HepG2 (cell line): ENCODE results near the gene PHACTR3. TPM values are rescaled to one million over a fixed set of nuclear protein-coding genes. Genes with fewer than 3 reads are reported as not detected.

Experiments used
- ATAC-seq: fragments of 200-7000 bp; cut with Tn5 transposase; 3 replicates; pipeline ENCODE4 v1.9.1; 2020; ENCODE audit warnings: mild to moderate bottlenecking, moderate library complexity
- BruUV-seq: library from RNA; stranded (reverse); fragments of 400-500 nt; replicated peaks from 2 replicates; lab custom pipeline; 2021; lab: Mats Ljungman, UMichigan
- CTCF ChIA-PET: fragments of 300-600 bp; formaldehyde crosslinking; extraction: SDS; loops from one replicate; lab custom pipeline; 2021; ENCODE audit warnings: low total read pairs, inconsistent platforms, low intra/inter-chr PET ratio; lab: Yijun Ruan, JAX
- POLR2A ChIA-PET: fragments of 350-600 bp; sonication (Branson Sonifier 250); formaldehyde crosslinking; loops from one replicate; lab custom pipeline; 2020; ENCODE audit warnings: antibody characterized with exemption, inconsistent platforms; lab: Yijun Ruan, JAX
- DNase-seq: peaks from one replicate; pipeline ENCODE4 v3.0.0-alpha.2; 2015; ENCODE audit warnings: low spot score
- FAIRE-seq: peaks from 3 replicates; lab custom pipeline; 2011; peaks lifted over from hg19 to GRCh38; lab: Jason Lieb, UNC
- H2AFZ ChIP-seq: one replicate; pipeline ENCODE4 v1.6.1; 2011; ENCODE audit warnings: low read length, inconsistent platforms
- H3K27ac ChIP-seq: fragments of 300-600 bp; 3 replicates; pipeline ENCODE4 v1.8.0; 2011; ENCODE audit warnings: mixed run types, mild to moderate bottlenecking, mixed read lengths, low read length, inconsistent platforms; ENCODE audit not compliant: insufficient read depth; ENCODE audit errors: extremely low read length
- H3K27me3 ChIP-seq, 2 experiments: fragments of 200-600 bp in 1 of 2; 2 replicates in 1 of 2; 3 replicates in 1 of 2; pipeline versions ENCODE4 v1.6.0 to v1.8.0; 2011; ENCODE audit warnings: low read length in 2 of 2, mild to moderate bottlenecking in 2 of 2, moderate library complexity in 2 of 2, inconsistent platforms in 1 of 2; ENCODE audit not compliant: insufficient read depth in 2 of 2, control insufficient read depth in 1 of 2
- H3K36me3 ChIP-seq, 2 experiments: fragments of 200-600 bp in 1 of 2; replicated peaks in 1 of 2; 2 replicates in 1 of 2; 3 replicates in 1 of 2; pipeline versions ENCODE4 v1.5.1 to v1.8.0; 2011; ENCODE audit warnings: low read length in 2 of 2, inconsistent platforms in 1 of 2; ENCODE audit not compliant: insufficient read depth in 2 of 2, control insufficient read depth in 1 of 2
- H3K4me1 ChIP-seq: 2 replicates; pipeline ENCODE4 v1.5.1; 2012; ENCODE audit warnings: low read length, inconsistent platforms; ENCODE audit not compliant: insufficient read depth
- H3K4me2 ChIP-seq: 2 replicates; pipeline ENCODE4 v1.6.0; 2011; ENCODE audit warnings: low read depth, low read length, inconsistent platforms
- H3K4me3 ChIP-seq, 3 experiments: fragments of 200-600 bp in 1 of 3; sonication (generic), shearing (Covaris generic) in 1 of 3; replicated peaks in 1 of 3; 2 replicates each; pipeline ENCODE4 v1.5.1; 2011 to 2016; ENCODE audit warnings: low read length in 3 of 3, inconsistent platforms in 2 of 3, low read depth in 2 of 3, mild to moderate bottlenecking in 2 of 3, control low read depth in 1 of 3, mixed read lengths in 1 of 3; ENCODE audit not compliant: insufficient read depth in 1 of 3
- H3K79me2 ChIP-seq: one replicate; pipeline ENCODE4 v1.6.1; 2011; ENCODE audit warnings: low read length, inconsistent platforms; ENCODE audit not compliant: insufficient read depth
- H3K9ac ChIP-seq: 2 replicates; pipeline ENCODE4 v1.6.0; 2011; ENCODE audit warnings: mild to moderate bottlenecking, low read depth, low read length, inconsistent platforms; ENCODE audit not compliant: insufficient read depth
- H3K9me3 ChIP-seq: 2 replicates; pipeline ENCODE4 v1.5.1; 2012; ENCODE audit warnings: mild to moderate bottlenecking, low read length
- H4K20me1 ChIP-seq: 2 replicates; pipeline ENCODE4 v1.6.0; 2011; ENCODE audit warnings: inconsistent platforms, mild to moderate bottlenecking, low read length, moderate library complexity; ENCODE audit not compliant: insufficient read depth
- IKZF1 ChIP-seq: fragments of 450-650 bp; IDR thresholded peaks from 2 replicates; pipeline ENCODE4 v1.7.1; 2016
- ZNF24 ChIP-seq: fragments of 450-650 bp; IDR thresholded peaks from 2 replicates; pipeline ENCODE4 v1.6.1; 2017; ENCODE audit warnings: antibody characterized with exemption, mild to moderate bottlenecking
- WGBS: methylation state at CpG from one replicate; pipeline ENCODE4 v1.1.6; 2017; ENCODE audit warnings: low lambda C conversion rate; 5-methylcytosine and 5-hydroxymethylcytosine counted together
- in situ Hi-C: cut with HindIII; loops from 2 replicates; pipeline ENCODE4 v1.10.0; 2017; ENCODE audit warnings: low pct_unique_long_range_greater_than_20kb; ENCODE audit not compliant: extremely low pct_ligation_motif_present
- intact Hi-C: fragments of 100-400 bp; cut with micrococcal nuclease; formaldehyde crosslinking; loops from one replicate; pipeline ENCODE4 v1.10.0; 2022; ENCODE audit not compliant: unreplicated experiment
- polyA plus RNA-seq, 8 experiments: library from polyadenylated mRNA; depleted of rRNA in 3 of 8; stranded (reverse) in 7 of 8; unstranded in 1 of 8; fragments of >200 nt; fragmentation: Illumina TruSeq in 4 of 8; extraction: Trizol in 4 of 8; gene quantifications; 2 replicates each; pipeline versions ENCODE4 v1.2.1 to v1.2.3, GENCODE V29; 2011 to 2016; ENCODE audit warnings: low read depth in 4 of 8, missing spikeins in 1 of 8, mixed read lengths in 1 of 8; ENCODE audit not compliant: insufficient read depth in 1 of 8
- total RNA-seq, 5 experiments: library from RNA; depleted of rRNA; stranded (reverse); fragments of >200 nt; fragmentation: Illumina TruSeq; extraction: Trizol; gene quantifications; 2 replicates each; pipeline ENCODE4 v1.2.3, GENCODE V29; 2016; ENCODE audit warnings: low read depth in 1 of 5
- TF ChIP-seq, protein P1 (sequence below): sonication (generic); formaldehyde crosslinking; IDR thresholded peaks from 2 replicates; pipeline ENCODE4 v1.4.0; 2020; ENCODE audit warnings: missing genetic modification reagents, borderline replicate concordance
- TF ChIP-seq, protein P2 (sequence below): sonication (generic); formaldehyde crosslinking; IDR thresholded peaks from 2 replicates; pipeline ENCODE4 v1.4.0; 2020; ENCODE audit warnings: mild to moderate bottlenecking, missing genetic modification reagents

The PHACTR3 gene
- total and polyA plus RNA-seq, 2 of the 13 experiments (the other 11 are each of a cell fraction or from before 2014, with no cell fraction given): not detected

DNA sequence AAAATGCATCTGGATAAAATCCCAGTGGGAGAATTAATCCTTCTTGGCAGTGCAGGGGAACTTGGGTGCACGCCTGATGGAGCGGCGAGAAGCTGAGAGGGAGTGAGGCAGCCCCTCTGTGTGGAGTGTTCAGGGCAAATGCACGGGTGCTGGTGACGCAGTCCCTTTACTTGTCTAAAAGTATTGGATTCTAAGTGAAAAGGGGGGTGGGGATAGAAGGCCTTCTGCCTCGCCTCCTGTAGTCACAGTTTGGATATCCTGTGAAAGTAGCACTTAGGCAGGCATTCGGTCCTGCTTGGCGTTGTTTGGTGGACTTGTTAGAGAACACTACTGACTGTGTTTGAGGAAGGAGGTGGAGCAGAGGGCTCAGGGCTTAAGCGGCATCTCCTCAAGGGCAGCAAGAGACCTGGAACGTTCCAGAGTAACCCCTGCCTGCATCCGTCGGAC lies 39.3 kb downstream of the PHACTR3 start:
- Histone ChIP-seq H3K27ac (no peak overlapping the region), H3K4me3 (no peak overlapping the region), H3K9me3 (no peaks in the 10 kb centered on the region), H3K27me3 (peaks cover 0 to 21% of the 10 kb centered on the region in 2 experiments; a peak in 2 of 5 replicates), H3K9ac (no peak overlapping the region), H3K79me2 (no peaks in the 10 kb centered on the region), H3K36me3 (no peaks in the 10 kb centered on the region), H4K20me1 (no peaks in the 10 kb centered on the region), H3K4me1 (no peaks in the 10 kb centered on the region), H2AFZ (no peak overlapping the region), H3K4me2 (no peak overlapping the region)
- BruUV-seq: no TSS peak
- TF ChIP-seq ZNF24 (no peak), IKZF1 (no peak)
- TF ChIP-seq, protein P1, sequence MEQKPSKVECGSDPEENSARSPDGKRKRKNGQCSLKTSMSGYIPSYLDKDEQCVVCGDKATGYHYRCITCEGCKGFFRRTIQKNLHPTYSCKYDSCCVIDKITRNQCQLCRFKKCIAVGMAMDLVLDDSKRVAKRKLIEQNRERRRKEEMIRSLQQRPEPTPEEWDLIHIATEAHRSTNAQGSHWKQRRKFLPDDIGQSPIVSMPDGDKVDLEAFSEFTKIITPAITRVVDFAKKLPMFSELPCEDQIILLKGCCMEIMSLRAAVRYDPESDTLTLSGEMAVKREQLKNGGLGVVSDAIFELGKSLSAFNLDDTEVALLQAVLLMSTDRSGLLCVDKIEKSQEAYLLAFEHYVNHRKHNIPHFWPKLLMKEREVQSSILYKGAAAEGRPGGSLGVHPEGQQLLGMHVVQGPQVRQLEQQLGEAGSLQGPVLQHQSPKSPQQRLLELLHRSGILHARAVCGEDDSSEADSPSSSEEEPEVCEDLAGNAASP (CRISPR knock-in tag): no peak
- POLR2A ChIA-PET: no interaction called here
- ATAC-seq (no peak), FAIRE-seq (no peak), DNase-seq (no peak)
- in situ Hi-C loops: no loop called here
- intact Hi-C loops: loop anchor here (2.0 kb wide), 1 partner anchor 45 kb away; no protein-coding TSS in a partner anchor
- WGBS: 39% methylated on average over 12 of the region's 12 CpGs
- CTCF ChIA-PET: no interaction called here

DNA sequence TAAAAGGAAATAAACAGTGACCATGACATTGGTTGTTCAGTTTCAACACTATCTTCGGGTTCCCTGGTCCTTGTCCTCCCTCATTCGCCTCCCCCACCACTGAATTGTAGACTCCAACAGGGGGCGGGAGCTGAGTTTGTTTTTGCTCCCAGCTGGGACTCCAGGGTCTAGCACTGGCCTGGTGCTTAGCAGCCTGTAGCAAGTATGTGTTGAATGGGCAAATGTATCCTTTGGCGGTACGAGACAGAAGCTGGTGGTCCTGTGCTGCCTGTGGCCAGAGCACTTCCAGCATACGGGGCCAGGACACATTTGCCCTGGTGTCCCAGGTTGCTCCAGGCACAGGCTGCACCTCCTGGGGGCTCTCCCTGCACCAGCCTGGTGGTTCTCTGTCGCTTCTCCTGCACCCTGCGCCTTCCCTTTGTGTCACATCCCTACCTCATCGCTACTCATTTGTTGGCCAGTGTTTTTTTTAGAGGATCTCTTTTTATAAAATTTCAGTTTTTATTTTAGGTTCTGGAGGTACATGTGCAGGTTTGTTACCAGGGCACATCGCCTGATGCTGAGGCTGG lies 40.1 kb downstream of the PHACTR3 start:
- H3K36me3 ChIP-seq: no peaks in the 10 kb centered on the region
- H3K27me3 ChIP-seq: peaks cover 0 to 21% of the 10 kb centered on the region in 2 experiments; a peak in 2 of 5 replicates
- H3K4me1 ChIP-seq: no peaks in the 10 kb centered on the region
- no peak overlapping the region for H3K4me2 ChIP-seq
- TF ChIP-seq, protein P2, sequence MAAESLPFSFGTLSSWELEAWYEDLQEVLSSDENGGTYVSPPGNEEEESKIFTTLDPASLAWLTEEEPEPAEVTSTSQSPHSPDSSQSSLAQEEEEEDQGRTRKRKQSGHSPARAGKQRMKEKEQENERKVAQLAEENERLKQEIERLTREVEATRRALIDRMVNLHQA (CRISPR knock-in tag): no peak
- no TSS peak for BruUV-seq
- 9% methylated on average over 10 of the region's 10 CpGs for whole genome bisulfite sequencing
- H3K79me2 ChIP-seq: no peaks in the 10 kb centered on the region
- H3K27ac ChIP-seq: no peak overlapping the region
- DNase-seq: no peak
- FAIRE-seq: no peak
- ChIA-PET POLR2A (no interaction called here), CTCF (no interaction called here)
- intact Hi-C loops: loop anchor here (2.0 kb wide), 1 partner anchor 46 kb away; no protein-coding TSS in a partner anchor
- H2AFZ ChIP-seq: no peak overlapping the region
- no peaks in the 10 kb centered on the region for H3K9me3 ChIP-seq
- in situ Hi-C loops: no loop called here
- no peak for ATAC-seq
- H3K4me3 ChIP-seq: no peak overlapping the region
- H3K9ac ChIP-seq: no peak overlapping the region
- no peaks in the 10 kb centered on the region for H4K20me1 ChIP-seq
